ENCODE results near the gene HEG1.

Gene HEG1

GRCh38 chr3:124924741-124925140 lies 131.1 kb downstream of the HEG1 start:
- in situ Hi-C loops (cut with MboI; ENCODE audit: low sequenced_read_pairs), result no loop called here

- in situ Hi-C loops (cut with MboI; ENCODE audit: low sequenced_read_pairs), result no loop called here
These were observed 132.0 kb downstream of the HEG1 start for GRCh38 chr3:124923833-124924232.

- in situ Hi-C loops (cut with MboI; ENCODE audit: low sequenced_read_pairs), result no loop called here
These were observed 135.1 kb downstream of the HEG1 start for GRCh38 chr3:124920718-124921117.

GRCh38 chr3:124919756-124920155 lies 136.0 kb downstream of the HEG1 start:
- in situ Hi-C loops (cut with MboI; ENCODE audit: low sequenced_read_pairs), result no loop called here

GRCh38 chr3:124918524-124918923 lies 137.3 kb downstream of the HEG1 start:
- in situ Hi-C loops (cut with MboI; ENCODE audit: low sequenced_read_pairs), result no loop called here

- in situ Hi-C loops (cut with MboI; ENCODE audit: low sequenced_read_pairs), result no loop called here
These were observed 138.9 kb downstream of the HEG1 start for GRCh38 chr3:124916837-124917409.
